WERI-Rb-1 (cell line): ENCODE results near the gene RASA4.
"Not testable (repeated sequence)": the region's sequence is repeated elsewhere in the genome, so short reads cannot be mapped to it uniquely, and the experiment has no call there.

Experiments
- DNase-seq: peaks from one replicate; pipeline ENCODE4 v3.0.0-alpha.2; 2020
- H3K27ac ChIP-seq: fragments of 250-450 bp; sonication (Bioruptor Pico); 2 replicates; pipeline ENCODE4 v1.5.1; 2020; ENCODE audit warnings: mild to moderate bottlenecking, moderate library complexity
- H3K27me3 ChIP-seq: fragments of 250-450 bp; sonication (Bioruptor Pico); 2 replicates; pipeline ENCODE4 v1.5.1; 2021; ENCODE audit warnings: mild to moderate bottlenecking, low read depth, moderate library complexity; ENCODE audit not compliant: insufficient read depth, severe bottlenecking
- H3K36me3 ChIP-seq: fragments of 250-450 bp; sonication (Bioruptor Pico); 2 replicates; pipeline ENCODE4 v1.5.1; 2020; ENCODE audit warnings: mild to moderate bottlenecking, moderate library complexity
- H3K4me3 ChIP-seq: 2 replicates; pipeline ENCODE4 v1.5.1; 2011; ENCODE audit warnings: low read depth, mild to moderate bottlenecking, control low read depth, low read length
- H3K9me3 ChIP-seq: fragments of 250-450 bp; sonication (Bioruptor Pico); 2 replicates; pipeline ENCODE4 v1.5.1; 2021; ENCODE audit warnings: mild to moderate bottlenecking, moderate library complexity; ENCODE audit not compliant: severe bottlenecking
- TF ChIP-seq, protein P1 (sequence below): IDR thresholded peaks from 2 replicates; pipeline ENCODE4 v1.5.1; 2011; ENCODE audit warnings: low read depth, mild to moderate bottlenecking, control low read depth, inconsistent platforms, low read length

Gene RASA4

GRCh38 chr7:102583495-102583894 is 33.1 kb downstream of the RASA4 start:
- H3K36me3 ChIP-seq, DNase-seq, H3K27me3 ChIP-seq, H3K9me3 ChIP-seq, H3K4me3 ChIP-seq, H3K27ac ChIP-seq: not testable (repeated sequence)

- not testable (repeated sequence) for H3K36me3 ChIP-seq, H3K9me3 ChIP-seq, H3K4me3 ChIP-seq, H3K27me3 ChIP-seq, H3K27ac ChIP-seq, DNase-seq
Measured at GRCh38 chr7:102581722-102582121, 34.8 kb downstream of the RASA4 start.

GRCh38 chr7:102578486-102578885 is 38.1 kb downstream of the RASA4 start:
- not testable (repeated sequence) for H3K36me3 ChIP-seq, H3K27ac ChIP-seq, H3K27me3 ChIP-seq, H3K4me3 ChIP-seq, DNase-seq, H3K9me3 ChIP-seq

GRCh38 chr7:102577315-102578240 is 39.0 kb downstream of the RASA4 start:
- not testable (repeated sequence) for H3K27me3 ChIP-seq, DNase-seq, H3K4me3 ChIP-seq, H3K9me3 ChIP-seq, H3K36me3 ChIP-seq, H3K27ac ChIP-seq

DNA sequence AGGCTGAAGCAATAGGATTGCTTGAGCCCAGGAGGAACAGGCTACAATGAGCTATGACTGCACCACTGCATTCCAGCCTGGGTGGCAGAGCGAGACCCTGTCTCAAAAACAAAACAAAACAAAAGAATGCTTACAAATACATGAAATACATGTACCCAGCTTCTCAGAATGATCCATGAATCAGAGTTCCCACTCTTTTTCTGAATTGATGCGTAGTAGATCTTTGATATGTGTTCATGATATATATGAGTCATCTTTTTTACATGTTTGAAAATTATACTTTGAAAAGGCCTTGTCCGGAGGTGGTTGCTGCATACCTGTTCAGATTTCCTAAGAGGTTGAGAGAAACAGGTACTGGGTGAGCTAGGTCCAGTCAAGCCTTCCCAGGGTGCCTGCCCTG is 40.2 kb downstream of the RASA4 start:
- not testable (repeated sequence) for H3K27me3 ChIP-seq, H3K27ac ChIP-seq, H3K9me3 ChIP-seq, DNase-seq, H3K4me3 ChIP-seq, H3K36me3 ChIP-seq

- not testable (repeated sequence) for H3K36me3 ChIP-seq, H3K9me3 ChIP-seq, H3K27ac ChIP-seq, H3K4me3 ChIP-seq, DNase-seq, H3K27me3 ChIP-seq
Measured at GRCh38 chr7:102574607-102575006, 41.9 kb downstream of the RASA4 start.

GRCh38 chr7:102572261-102573239 is 44.0 kb downstream of the RASA4 start, which contains the start of gene POLR2J3:
Gene POLR2J3 (minus strand): TSS chr7:102572583. CDS start chr7:102572521, 62 bp downstream.
- peak within 1 kb of the TSS; percentile 73 for H3K4me3 ChIP-seq
- H3K36me3 ChIP-seq, H3K9me3 ChIP-seq, H3K27me3 ChIP-seq: not testable (repeated sequence)
- TF ChIP-seq, protein P1, sequence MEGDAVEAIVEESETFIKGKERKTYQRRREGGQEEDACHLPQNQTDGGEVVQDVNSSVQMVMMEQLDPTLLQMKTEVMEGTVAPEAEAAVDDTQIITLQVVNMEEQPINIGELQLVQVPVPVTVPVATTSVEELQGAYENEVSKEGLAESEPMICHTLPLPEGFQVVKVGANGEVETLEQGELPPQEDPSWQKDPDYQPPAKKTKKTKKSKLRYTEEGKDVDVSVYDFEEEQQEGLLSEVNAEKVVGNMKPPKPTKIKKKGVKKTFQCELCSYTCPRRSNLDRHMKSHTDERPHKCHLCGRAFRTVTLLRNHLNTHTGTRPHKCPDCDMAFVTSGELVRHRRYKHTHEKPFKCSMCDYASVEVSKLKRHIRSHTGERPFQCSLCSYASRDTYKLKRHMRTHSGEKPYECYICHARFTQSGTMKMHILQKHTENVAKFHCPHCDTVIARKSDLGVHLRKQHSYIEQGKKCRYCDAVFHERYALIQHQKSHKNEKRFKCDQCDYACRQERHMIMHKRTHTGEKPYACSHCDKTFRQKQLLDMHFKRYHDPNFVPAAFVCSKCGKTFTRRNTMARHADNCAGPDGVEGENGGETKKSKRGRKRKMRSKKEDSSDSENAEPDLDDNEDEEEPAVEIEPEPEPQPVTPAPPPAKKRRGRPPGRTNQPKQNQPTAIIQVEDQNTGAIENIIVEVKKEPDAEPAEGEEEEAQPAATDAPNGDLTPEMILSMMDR = peak; percentile 55
- DNase-seq = peak; percentile 99
- H3K27ac ChIP-seq = peak within 1 kb of the TSS; percentile 81

DNA sequence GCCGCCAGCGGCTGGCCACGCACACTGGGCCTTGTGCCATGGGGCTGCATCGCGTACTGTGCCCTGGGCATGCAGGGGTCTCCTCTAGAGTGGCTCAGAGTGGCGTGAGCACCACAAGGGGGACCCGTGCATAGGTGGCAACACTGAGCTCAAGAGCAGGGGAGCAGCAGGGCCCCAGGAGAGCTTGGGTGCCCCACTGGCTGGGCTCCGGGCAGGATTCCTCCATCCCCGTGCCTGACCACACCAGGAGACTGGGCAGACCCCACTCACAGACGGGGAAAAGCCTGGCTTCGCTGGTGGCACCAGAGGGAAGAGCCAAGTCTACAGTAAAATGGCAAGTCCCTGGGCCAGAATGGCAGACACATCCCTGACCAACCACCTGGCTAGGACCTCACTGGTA is 47.9 kb downstream of the RASA4 start:
- H3K36me3 ChIP-seq, H3K9me3 ChIP-seq, H3K4me3 ChIP-seq, H3K27ac ChIP-seq, H3K27me3 ChIP-seq, DNase-seq: not testable (repeated sequence)

- not testable (repeated sequence) for H3K4me3 ChIP-seq, H3K27ac ChIP-seq, H3K27me3 ChIP-seq, H3K9me3 ChIP-seq, DNase-seq, H3K36me3 ChIP-seq
Measured at GRCh38 chr7:102550808-102551422, 65.6 kb downstream of the RASA4 start, which contains the start of gene SPDYE2. Gene SPDYE2 (plus strand): TSS chr7:102551226. CDS start chr7:102553256, 2,030 bp downstream.

GRCh38 chr7:102546353-102546752 is 70.2 kb downstream of the RASA4 start:
- not testable (repeated sequence) for H3K4me3 ChIP-seq, H3K27me3 ChIP-seq, H3K9me3 ChIP-seq, H3K27ac ChIP-seq, H3K36me3 ChIP-seq
- peak; percentile 6 for DNase-seq

DNA sequence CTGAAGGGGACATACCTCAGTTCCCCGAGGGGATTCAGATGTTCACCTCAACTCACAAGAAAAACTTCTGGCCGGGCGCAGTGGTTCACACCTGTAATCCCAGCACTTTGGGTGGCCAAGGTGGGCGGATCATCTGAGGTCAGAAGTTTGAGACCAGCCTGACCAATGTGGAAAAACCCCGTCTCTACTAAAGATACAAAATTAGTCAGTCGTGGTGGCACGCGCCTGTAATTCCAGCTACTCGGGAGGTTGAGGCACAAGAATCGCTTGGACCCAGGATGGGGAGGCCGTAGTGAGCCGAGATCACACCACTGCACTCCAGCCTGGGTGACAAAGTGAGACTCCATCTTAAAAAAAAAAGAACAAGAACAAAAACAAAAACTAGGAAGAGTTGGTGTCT is 71.3 kb downstream of the RASA4 start:
- H3K27me3 ChIP-seq, H3K27ac ChIP-seq, H3K4me3 ChIP-seq, H3K36me3 ChIP-seq, DNase-seq, H3K9me3 ChIP-seq: not testable (repeated sequence)

- H3K4me3 ChIP-seq = not testable (repeated sequence)
Measured at GRCh38 chr7:102544372-102544771, 72.2 kb downstream of the RASA4 start.

DNA sequence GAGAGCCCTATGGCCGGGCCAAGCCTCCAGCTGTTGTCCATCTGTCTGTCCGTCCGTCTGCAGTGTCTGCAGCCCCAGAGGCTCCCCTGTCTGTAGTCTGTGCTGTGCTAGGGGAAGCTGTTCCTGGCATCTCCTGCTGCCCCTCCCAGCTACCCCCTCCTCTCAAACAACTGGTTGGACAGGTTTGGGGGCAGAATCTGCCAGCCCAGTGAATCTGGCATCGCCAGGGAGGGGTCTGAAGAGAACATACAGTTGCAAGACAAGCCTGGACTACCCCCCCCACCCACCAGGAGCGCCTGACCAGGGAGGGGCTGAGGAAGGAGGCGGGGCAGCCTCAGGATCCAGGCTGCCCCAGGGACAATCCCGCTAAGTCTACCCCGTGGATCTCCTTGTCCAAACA is 73.0 kb downstream of the RASA4 start, which contains the start of gene UPK3BL2:
UPK3BL2 (minus strand) TSS at position 101 of the 400 bp plus-strand sequence; CDS start at position 41, 60 bp downstream.
- not testable (repeated sequence) for DNase-seq, H3K4me3 ChIP-seq, H3K9me3 ChIP-seq, H3K36me3 ChIP-seq, H3K27me3 ChIP-seq, H3K27ac ChIP-seq

More at GRCh38 chr7:102544372-102544771, 72.2 kb downstream of the RASA4 start:
- H3K9me3 ChIP-seq, H3K36me3 ChIP-seq, H3K27ac ChIP-seq, H3K27me3 ChIP-seq, DNase-seq: not testable (repeated sequence)
